Hematopoietic multipotent progenitor cell treated with erythropoietin and hydrocortisone succinate and interleukin-3 and kit ligand, for 8 days (in vitro differentiated cells): ENCODE measurements around the gene MXI1.
A peak's percentile ranks its signal among the peaks of the same experiment; 100 is the strongest.

Source experiments
- DNase-seq: peaks from one replicate; pipeline ENCODE4 v3.0.0-alpha.2; 2015

Gene MXI1

GRCh38 chr10:110216240-110216639 lies 8.8 kb downstream of the MXI1 start:
- peak; percentile 43 for DNase-seq

DNA sequence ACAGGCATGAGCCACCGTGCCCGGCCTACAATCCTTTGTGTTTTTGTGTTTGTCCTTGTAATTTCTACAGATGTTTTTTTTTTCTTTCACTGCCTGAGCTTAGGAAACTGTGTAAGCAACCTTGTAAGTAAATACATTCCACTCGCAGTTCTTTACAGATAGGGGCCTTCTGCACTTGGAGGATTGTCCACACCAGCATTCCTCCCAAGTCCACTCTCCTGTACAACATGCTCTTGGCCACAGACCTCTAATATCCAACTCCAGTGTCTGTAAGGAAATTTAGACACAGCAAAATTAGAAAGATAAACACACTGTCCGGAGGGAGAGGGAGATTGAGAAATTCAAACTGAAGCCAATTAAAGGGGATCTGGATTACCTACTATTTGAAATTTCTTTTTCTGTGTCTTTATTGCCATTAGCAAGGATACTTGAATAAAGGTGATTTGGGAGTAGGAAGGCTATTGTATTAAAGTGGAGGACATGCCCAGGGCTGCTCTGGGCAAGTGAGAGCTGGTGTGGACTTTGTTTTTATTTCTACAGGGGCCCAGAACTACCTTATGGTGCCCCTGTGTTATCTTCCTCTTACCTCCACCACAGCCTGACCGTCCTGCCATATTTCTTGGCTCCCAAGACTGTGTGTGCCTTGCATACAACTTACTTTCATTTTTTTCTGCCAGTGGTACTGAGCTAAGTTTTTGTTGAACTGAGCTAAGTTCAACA lies 9.7 kb downstream of the MXI1 start:
- peak; percentile 14 for DNase-seq

DNA sequence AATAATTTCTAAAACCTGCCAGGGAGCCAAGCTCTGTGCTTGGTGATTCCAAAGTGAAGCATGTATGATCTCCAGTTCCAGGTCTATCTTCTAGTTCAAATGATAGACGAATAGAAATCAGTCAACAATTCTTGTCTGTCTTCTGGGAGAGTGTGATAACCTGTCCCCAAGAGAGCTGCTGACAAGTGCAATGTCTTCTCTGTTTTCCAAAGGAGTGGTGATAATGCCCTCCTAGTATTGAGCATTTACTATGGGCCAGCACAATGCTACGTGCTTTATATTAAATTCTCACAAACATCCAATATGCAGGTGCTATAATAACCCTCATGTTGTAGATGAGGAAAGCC lies 10.2 kb downstream of the MXI1 start:
- peak; percentile 77 for DNase-seq

DNA sequence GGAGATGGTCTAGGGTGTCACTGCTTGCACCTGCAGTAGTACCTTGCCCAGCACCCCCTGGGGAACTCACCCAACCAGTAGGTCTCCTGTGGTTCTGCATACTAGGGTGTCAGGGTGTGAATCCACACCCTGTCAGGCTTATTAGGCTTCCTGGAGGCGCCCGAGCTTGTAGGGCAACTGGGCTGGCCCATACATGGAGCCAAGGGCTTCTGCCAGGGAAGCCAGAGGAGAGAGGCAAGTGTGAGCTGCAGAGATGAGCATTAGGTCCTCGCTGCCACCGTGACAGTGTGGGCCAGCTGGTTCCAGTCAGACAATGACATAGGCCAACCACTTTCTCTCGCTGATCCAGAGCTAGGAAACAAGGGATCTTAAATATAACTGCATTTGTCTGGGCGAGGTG lies 11.2 kb downstream of the MXI1 start:
- DNase-seq: no peak

DNA sequence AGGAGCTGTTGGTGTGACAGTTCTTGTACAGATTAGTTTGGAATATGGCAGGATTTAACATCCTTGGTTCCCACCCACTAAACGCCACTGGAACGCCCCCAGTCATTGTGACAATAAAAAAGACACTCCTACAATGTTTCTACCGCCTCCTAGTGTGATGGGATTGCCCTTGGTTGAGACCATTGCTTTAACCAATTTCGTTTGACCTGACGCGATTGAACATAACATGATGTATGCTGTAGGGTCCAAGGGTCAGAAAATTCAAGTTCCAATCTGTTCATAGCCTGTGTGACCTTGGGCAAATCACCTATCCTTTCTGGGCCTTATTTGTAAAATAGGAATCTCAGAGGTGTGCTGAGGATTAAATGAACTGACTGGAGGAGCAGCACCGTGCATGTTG lies 12.5 kb downstream of the MXI1 start:
- DNase-seq: no peak

DNA sequence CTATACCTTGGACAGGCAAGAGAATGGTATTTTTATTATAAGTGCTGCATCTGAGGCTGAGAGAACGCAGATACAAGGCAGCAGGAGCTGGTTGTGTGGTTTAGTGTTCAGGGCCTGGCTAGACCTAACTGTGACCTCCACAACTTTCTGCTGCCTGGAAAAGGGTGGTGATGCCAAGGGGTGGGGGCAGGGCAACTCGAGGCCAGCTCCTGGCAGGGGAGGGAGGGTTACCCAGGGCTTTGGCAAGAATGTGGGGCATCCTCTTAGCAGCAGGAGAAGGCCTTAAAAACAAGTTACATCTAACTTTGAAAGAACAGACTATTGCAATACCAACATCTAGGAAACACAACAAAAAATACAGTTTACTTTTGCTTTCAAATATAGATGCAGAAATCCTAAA lies 13.0 kb downstream of the MXI1 start:
- peak; percentile 29 for DNase-seq

DNA sequence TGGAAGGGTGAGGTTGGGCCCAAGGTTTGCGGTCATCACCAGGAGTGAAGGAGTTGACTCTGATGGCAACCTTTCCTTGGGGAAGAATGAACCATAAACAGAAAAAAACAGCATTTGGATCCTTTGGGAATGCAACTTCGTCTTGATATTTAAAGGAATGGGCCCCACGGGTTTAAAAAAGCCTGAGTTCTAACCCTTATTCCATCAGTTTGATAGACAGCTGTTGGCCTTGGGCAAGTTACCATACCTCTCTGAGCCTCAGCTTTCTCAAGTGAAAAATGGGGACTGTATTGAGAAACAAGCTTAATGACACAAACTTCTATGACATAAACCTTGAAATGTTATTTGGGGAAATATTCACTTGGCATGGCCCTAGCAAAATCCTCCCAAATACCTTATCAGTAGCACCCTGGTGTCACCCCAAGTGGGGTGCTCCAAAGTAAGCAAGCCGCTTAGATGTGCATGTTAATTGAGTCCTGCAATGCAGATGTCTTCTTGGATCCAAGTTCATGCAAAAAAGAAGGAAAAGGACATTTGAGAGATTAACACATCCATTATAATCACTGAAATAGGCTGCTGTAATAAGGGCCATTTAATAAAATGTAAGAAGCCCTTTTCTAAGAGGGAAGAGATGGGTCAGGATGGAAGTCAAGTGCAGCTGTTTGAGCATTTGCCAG lies 13.8 kb downstream of the MXI1 start:
- peak; percentile 84 for DNase-seq

DNA sequence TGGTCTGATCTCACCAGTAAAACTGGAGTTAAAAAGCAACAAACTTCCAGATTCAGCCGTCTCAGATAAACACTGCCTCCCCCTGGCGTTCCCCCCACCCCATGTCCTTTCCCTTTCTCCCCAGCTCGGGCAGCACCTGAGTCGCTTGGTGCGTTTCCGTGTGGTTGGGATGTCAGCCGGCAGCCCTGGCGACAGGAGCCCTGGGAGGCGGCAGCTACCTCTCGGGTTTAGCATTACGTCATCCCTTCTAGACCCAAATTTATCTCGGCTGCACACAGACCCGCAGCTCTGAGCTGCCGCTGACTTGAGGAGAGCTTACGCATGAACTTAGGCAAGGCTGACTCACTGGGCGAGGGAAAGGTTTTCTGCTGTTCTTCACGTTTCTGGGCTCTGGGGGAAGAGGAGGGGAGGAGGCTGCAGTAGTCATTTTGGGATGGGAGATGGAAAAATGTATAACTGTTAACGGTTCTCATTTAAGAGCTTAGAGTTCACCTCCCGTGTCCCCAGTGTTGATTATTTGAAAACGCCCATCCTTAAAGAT lies 14.4 kb downstream of the MXI1 start:
- peak; percentile 98 for DNase-seq

DNA sequence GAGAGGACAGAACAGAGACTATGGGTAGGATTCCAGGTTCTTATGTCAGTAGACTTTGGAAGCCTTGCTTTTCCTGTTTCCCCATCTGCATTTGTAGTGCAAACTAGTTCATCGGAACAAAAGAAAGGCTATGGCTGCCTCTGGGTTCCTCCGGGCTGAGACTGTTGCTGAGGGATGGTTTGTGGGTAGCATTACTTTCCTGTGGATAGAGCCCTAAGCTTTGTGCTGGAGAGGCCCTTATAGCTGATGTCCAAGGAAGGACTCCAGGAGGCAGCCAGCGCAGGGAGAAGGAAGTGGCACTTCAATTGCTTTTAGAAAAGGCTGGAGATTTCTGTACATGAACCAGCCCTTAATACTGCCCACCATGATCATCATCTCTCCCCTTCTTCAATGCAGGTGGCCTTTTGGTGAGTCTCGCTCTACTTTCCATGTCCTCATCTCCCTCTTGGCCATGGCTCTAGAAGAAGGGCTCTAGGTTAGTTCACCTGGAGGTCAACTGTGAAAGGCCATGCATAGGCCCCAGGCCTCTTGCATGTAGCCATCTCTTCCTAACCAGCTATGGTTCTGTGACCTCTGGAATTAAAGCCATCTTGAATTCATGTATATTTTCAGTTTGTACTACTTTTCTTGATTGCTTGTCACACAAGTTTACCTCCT lies 15.4 kb downstream of the MXI1 start:
- no peak for DNase-seq

DNA sequence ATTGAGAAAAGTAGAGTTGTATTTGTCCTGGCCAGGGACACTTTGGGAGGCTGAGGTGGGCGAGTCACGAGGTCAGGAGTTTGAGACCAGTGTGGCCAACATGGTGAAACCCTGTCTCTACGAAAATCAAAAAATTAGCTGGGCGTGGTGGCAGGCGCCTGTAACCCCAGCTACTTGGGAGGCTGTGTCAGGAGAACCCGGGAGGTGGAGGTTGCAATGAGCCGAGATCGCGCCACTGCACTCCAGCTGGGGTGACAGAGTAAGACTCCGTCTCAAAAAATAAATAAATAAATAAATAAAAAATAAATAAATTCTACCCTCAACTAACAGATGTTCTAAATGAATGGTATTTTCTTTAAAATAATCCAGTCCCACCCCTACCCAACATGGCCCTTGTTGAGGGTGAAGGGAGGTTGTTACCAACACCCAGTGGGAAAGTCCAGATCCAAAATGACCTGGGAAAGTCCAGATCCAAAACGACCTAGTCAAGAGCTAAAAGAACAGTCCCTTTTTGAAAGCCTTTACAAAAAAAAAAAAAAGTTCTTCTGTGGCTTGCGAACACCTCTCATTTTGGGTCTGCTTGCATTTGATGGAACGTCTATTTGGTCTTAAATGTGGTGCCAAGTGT lies 16.0 kb downstream of the MXI1 start:
- no peak for DNase-seq

DNA sequence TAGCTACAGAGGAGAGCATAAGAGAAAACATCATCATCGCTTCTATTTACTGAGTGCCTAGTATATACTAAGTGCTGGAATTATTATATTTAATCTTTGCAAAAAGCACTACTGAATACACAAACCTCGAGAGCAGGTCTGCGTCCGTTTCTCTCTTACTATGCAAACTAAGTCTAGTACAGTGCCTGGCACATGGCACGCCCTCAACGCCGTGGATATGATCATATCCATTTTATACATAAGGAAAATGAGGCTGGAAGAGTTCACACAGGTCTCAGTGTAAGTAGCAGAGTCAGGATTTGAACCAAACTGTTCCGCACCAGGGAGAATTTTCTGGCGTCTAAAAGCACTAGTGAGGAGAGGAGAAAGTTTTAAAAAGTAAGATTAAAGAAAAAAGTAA lies 17.6 kb downstream of the MXI1 start:
- peak; percentile 38 for DNase-seq

- no peak for DNase-seq
Observed at GRCh38 chr10:110225441-110225755, 18.0 kb downstream of the MXI1 start.

DNA sequence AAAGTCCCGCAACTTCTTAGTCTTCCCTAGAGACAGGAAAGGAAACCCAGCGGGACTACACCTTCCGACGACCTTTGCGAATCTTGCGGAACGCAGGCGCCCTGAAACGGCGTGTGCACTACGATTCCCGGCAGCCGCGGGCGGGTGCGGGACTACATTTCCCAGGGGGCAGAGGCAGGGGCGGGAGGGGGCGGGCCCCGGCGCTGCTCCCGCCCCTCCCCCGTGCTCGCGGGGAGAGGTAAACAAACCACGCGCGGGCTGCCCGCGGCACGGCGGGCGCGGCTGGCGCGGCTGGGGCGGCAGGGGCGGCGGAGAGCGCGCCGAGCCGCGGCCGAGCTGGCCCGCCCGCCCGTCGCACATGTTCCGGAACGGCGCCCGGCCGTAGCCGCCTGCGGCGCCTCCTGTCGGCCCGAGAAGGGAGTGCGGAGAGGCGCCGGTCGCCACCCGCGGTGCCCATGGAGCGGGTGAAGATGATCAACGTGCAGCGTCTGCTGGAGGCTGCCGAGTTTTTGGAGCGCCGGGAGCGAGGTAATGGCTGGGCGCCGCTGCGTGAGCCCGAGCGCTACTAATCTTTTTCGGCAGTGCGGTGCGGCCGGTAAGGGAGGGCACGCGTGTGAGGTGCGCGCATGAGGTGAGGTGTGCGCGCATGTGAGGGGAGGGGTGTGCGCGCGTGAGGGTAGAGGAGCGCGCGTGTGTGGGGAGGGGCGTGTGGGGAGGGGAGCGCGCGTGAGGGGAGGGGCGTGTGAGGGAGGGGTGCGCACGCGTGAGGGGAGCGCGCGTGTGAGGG lies 18.5 kb downstream of the MXI1 start:
- DNase-seq: peak; percentile 94

- DNase-seq: peak; percentile 82
Observed at GRCh38 chr10:110226543-110226925, 19.1 kb downstream of the MXI1 start.

DNA sequence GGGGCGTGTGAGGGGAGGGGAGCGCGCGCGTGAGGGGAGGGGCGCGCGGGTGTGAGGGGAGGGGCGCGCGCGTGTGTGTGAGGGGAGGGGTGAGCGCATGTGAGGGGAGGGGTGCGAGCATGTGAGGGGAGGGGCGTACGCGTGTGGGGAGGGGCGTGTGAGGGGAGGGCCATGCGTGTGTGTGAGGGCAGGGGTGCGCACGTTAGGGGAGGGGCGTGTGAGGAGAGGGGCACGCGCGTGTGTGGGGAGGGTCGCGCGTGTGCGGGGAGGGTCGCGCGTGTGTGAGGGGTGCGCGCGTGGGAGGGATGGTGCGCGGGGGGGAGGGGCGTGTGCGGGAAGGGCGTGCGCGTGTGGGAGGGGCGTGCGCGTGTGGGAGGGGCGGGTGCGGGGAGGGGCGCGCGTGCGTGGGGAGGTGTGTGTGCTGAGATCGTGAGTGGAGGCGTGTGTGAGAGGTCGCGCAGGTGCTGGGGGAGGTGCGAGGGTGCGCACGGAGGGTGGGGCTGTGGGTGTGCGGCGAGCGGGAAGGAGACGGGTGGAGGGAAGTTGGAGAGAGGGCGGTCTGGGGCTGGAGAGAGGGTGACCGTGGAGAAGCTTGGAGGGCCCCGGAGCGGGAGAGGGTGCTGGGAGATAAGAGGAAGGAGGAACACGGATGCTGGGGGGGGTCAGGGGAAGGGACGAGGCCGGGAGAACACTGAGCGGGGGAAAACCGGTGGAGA lies 19.7 kb downstream of the MXI1 start:
- DNase-seq: peak; percentile 51

- no peak for DNase-seq
Observed at GRCh38 chr10:110228066-110228465, 20.7 kb downstream of the MXI1 start.

DNA sequence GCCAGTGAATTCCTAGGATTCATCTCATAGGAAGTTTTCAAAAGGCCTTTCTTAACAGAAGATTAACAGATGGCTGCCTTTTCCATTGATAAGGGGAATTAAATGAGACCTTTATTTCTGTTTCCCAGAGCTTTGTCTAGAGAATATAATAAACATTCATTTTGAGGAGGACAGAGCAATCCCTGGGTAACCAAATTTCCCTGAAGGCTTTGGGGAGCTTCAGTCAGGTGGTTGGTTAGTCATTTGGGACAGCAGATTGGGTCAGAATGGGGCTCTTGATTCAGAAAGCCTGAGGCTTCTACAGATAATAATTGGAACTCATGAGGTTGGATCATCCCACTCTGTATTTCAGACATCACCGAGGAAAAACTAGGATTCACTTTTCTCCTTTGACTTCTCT lies 21.8 kb downstream of the MXI1 start:
- no peak for DNase-seq

- no peak for DNase-seq
Observed at GRCh38 chr10:110233846-110234245, 26.4 kb downstream of the MXI1 start.

DNA sequence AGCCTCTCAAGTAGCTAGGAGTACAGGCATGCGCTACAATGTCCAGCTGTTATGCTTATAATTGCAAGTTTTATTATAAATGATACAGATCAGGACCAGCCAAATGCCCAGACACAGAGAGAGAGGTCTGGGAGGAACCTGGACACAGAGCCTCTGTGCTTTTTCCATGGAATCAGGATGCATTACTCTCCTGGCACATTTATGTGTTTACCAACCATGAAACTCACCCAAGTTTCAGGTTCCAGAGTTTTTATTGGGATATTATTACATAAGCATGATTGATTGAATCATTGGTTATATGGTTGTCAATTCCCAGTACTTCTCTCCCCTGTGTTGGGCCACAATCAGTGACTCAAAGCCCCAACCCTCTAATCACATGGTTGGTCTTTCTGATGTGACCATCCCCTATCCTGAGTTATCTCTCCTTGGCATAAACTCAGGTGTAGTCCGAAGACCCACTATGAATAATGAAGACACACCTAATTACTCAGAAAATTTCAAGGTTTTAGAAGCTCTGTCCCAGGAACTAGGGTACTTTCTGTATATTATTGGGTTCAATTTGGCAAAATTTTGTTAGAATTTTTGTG lies 30.6 kb downstream of the MXI1 start:
- DNase-seq: no peak

- no peak for DNase-seq
Observed at GRCh38 chr10:110239892-110240291, 32.5 kb downstream of the MXI1 start.

DNA sequence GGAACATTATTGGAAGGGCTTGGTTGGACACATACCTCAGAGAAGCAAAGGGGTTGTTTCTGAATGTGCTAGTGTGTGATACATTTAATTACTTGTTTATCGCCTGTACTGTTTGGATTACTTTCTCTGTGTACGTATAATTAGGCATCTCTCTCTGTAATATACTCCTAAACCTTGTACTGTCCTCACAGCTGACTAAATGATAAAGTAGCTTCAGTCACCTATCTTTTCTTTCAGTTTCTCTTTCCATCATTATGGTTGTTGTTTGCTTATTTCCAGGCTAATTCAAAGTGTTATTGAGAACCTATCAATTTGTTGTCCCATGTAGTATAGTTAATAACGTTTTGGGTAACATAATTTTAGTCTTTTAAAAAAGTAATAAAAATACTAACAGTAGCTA lies 34.0 kb downstream of the MXI1 start:
- DNase-seq: no peak

DNA sequence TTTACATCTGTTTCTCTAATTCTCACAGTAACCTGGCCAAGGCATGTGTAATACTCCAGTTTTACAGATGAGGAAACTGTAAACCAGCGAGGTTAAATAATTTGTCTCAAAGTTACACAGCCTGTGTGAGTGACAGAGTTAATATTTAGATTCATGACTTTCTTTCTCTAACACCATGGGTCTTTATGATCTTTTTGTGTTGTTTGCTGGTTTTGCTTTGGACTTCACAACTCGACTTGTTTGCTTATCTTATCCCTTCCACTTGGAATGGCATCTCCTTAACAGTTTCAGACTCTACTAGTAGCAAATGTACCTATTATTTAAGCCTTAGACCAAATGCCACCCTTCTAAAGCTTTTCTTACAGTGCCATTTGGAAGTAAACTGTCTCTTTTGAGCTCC lies 34.4 kb downstream of the MXI1 start:
- DNase-seq: peak; percentile 9
